ENCODE measurements around the gene RAPGEF1. TPM values are rescaled to one million over a fixed set of nuclear protein-coding genes. Genes with fewer than 3 reads are reported as not detected.
A peak's percentile ranks its signal among the peaks of the same experiment; 100 is the strongest.

The RAPGEF1 gene
- total and polyA plus RNA-seq, 12 donors: 14.5 to 136 (median 49.1) TPM

GRCh38 chr9:131624636-131625507 is 115.0 kb downstream of the RAPGEF1 start:
- intact Hi-C loops (cut with DNase I): no loop called here
- WGBS, 4 donors: 74 to 78% (median 74%) methylated on average over 10 to 13 of the region's 13 CpGs

GRCh38 chr9:131623655-131624330 is 116.1 kb downstream of the RAPGEF1 start:
- 86 to 95% (median 92%) methylated on average over 14 of the region's 14 CpGs for WGBS, 4 donors
- H3K36me3 ChIP-seq (replicated peaks in 1 of 2): peaks cover 0 to 47% of the 10 kb centered on the region in 2 donors
- DNase-seq: no peak
- no peak overlapping the region for H3K4me3 ChIP-seq
- intact Hi-C loops (cut with DNase I): no loop called here
- peaks cover 11 to 23% of the 10 kb centered on the region in 2 donors for H3K4me1 ChIP-seq (replicated peaks in 1 of 2)
- TF ChIP-seq CTCF (IDR thresholded peaks at IDR 0.05) (no peak), POLR2A (IDR thresholded peaks at IDR 0.05) (no peak)
- no peak overlapping the region for H3K27ac ChIP-seq
- no peaks in the 10 kb centered on the region for H3K9me3 ChIP-seq (replicated peaks in 1 of 3)
- H3K27me3 ChIP-seq: no peaks in the 10 kb centered on the region

More at GRCh38 chr9:131624636-131625507, 115.0 kb downstream of the RAPGEF1 start:
- Histone ChIP-seq H3K4me3 (no peak overlapping the region), H3K4me1 (replicated peaks in 1 of 2) (peaks cover 11 to 28% of the 10 kb centered on the region in 2 donors), H3K9me3 (replicated peaks in 1 of 3) (no peaks in the 10 kb centered on the region), H3K27me3 (no peaks in the 10 kb centered on the region), H3K36me3 (replicated peaks in 1 of 2) (peaks cover 0 to 36% of the 10 kb centered on the region in 2 donors), H3K27ac (peak overlapping the region in 2 of 5 donors; percentile 6 to 7)
- no peak for TF ChIP-seq POLR2A (IDR thresholded peaks at IDR 0.05)
- TF ChIP-seq CTCF (IDR thresholded peaks at IDR 0.05): no peak
- no peak for DNase-seq

- Histone ChIP-seq H3K27ac (no peak overlapping the region), H3K4me3 (no peak overlapping the region), H3K36me3 (replicated peaks in 1 of 2) (peaks cover 0 to 50% of the 10 kb centered on the region in 2 donors), H3K9me3 (replicated peaks in 1 of 3) (no peaks in the 10 kb centered on the region), H3K4me1 (replicated peaks in 1 of 2) (peaks cover 4 to 13% of the 10 kb centered on the region in 2 donors), H3K27me3 (no peaks in the 10 kb centered on the region)
- WGBS, 4 donors: 72 to 89% (median 78%) methylated on average over 4 of the region's 4 CpGs
- intact Hi-C loops (cut with DNase I): no loop called here
- DNase-seq: no peak
- no peak for TF ChIP-seq POLR2A (IDR thresholded peaks at IDR 0.05)
- no peak for TF ChIP-seq CTCF (IDR thresholded peaks at IDR 0.05)
Observed at GRCh38 chr9:131622523-131622922, 117.4 kb downstream of the RAPGEF1 start.
